Left renal pelvis (tissue), 4 donors: Measurements from ENCODE around the gene AMBRA1. TPM values are rescaled to one million over a fixed set of nuclear protein-coding genes. Genes with fewer than 3 reads are reported as not detected.
A peak's percentile ranks its signal among the peaks of the same experiment; 100 is the strongest.

ENCODE experiments used
- DNase-seq, 4 donors: peaks; one replicate each; pipeline ENCODE4 v3.0.0-alpha.2; 2013; ENCODE audit warnings: low read depth in 4 of 4, low spot score in 3 of 4
- polyA plus RNA-seq, 4 donors: library from polyadenylated mRNA; unstranded; fragments of 120-200 nt; gene quantifications; one replicate each; pipeline ENCODE4 v1.2.1, GENCODE V29; 2013; ENCODE audit not compliant: insufficient read length in 4 of 4

The AMBRA1 gene
- polyA plus RNA-seq: 10 to 100 TPM; 18.8 to 25.8 (median 24.7) TPM

GRCh38 chr11:46593550-46594373 is at the start of gene AMBRA1:
Gene AMBRA1, minus strand, starts transcription at chr11:46594023. Its CDS starts 45,643 bp downstream, at chr11:46548380.
- peak; percentile 81 to 90 (median 84) for DNase-seq

GRCh38 chr11:46643531-46643930 is 49.7 kb upstream of the AMBRA1 start:
- no peak for DNase-seq

- no peak for DNase-seq
Observed at GRCh38 chr11:46642627-46643335, 49.0 kb upstream of the AMBRA1 start.

- no peak for DNase-seq
Observed at GRCh38 chr11:46641639-46642038, 47.8 kb upstream of the AMBRA1 start.

- no peak for DNase-seq
Observed at GRCh38 chr11:46640036-46640788, 46.4 kb upstream of the AMBRA1 start.

GRCh38 chr11:46639197-46639839 is 45.5 kb upstream of the AMBRA1 start:
- no peak for DNase-seq

GRCh38 chr11:46637546-46637945 is 43.7 kb upstream of the AMBRA1 start:
- no peak for DNase-seq

GRCh38 chr11:46635557-46636139 is 41.8 kb upstream of the AMBRA1 start:
- no peak for DNase-seq

- DNase-seq: no peak
Observed at GRCh38 chr11:46633291-46634217, 39.7 kb upstream of the AMBRA1 start.

- no peak for DNase-seq
Observed at GRCh38 chr11:46632502-46632901, 38.7 kb upstream of the AMBRA1 start.

GRCh38 chr11:46631676-46632075 is 37.9 kb upstream of the AMBRA1 start:
- no peak for DNase-seq

GRCh38 chr11:46630237-46630636 is 36.4 kb upstream of the AMBRA1 start:
- DNase-seq: no peak

GRCh38 chr11:46628961-46629360 is 35.1 kb upstream of the AMBRA1 start:
- DNase-seq: no peak

GRCh38 chr11:46625406-46625805 is 31.6 kb upstream of the AMBRA1 start:
- no peak for DNase-seq

GRCh38 chr11:46618837-46619236 is 25.0 kb upstream of the AMBRA1 start:
- DNase-seq: no peak

- no peak for DNase-seq
Observed at GRCh38 chr11:46617972-46618314, 24.1 kb upstream of the AMBRA1 start.

- peak; percentile 80 to 87 (median 84) for DNase-seq
Observed at GRCh38 chr11:46617134-46617971, 23.5 kb upstream of the AMBRA1 start, which contains the start of the genes ATG13 and HARBI1. Gene ATG13, plus strand, starts transcription at chr11:46617553. Its CDS starts 26,739 bp downstream, at chr11:46644292. Gene HARBI1, minus strand, starts transcription at chr11:46617227. Its CDS starts 990 bp downstream, at chr11:46616237.

- no peak for DNase-seq
Observed at GRCh38 chr11:46616551-46617133, 22.8 kb upstream of the AMBRA1 start.
